NOMO-1 treated with DMSO at 0.1 percent for 48 hours (cell line): Measurements from ENCODE around the gene VAT1.
"Not testable (repeated sequence)": the region's sequence is repeated elsewhere in the genome, so short reads cannot be mapped to it uniquely, and the experiment has no call there.

Source experiments
- DNase-seq: peaks from one replicate; lab custom pipeline; 2025; ENCODE audit not compliant: unreplicated experiment; lab: John Stamatoyannopoulos, UW

VAT1 gene

DNA sequence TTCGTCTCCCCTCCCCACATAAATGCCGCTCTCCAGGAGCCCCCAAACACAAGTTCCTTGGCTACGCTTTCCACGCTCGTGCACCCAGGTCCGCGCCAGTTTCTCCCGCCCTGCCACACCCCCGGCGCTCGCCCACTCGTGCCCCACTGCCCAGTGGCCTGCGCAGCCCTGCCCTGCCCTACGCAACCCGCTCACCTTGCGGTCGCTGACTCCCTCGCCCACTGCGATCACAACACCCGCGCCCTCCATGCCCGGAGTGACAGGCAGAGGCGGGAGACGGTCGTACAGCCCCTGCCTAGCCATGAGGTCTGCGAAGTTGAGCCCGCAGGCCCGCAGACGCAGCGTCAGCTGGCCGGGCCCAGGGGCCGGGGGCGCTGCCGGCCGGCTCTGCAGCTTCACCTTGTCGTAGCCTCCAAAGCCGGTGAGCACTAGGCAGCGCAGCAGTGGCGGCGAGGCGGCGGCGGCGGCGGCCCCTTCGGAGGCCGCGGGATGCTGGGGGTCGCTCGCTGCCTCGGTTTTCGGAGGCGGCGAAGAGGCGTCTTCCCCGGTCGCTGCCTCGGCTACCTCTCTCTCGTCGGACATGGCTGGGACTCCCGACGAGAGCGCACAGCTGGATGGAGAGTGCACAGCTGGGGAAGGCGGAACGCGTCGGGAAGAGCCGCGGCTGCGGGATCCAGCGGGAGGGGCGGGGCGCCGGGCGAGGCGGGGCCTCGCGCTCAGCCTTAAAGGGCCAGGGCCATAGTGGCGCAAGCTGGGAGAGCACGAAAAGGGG, at the start of gene VAT1:
TSS of gene VAT1 (minus strand) at position 645 of the 772 bp plus-strand sequence. CDS start at position 582, 63 bp downstream.
- peak; percentile 39 for DNase-seq

DNA sequence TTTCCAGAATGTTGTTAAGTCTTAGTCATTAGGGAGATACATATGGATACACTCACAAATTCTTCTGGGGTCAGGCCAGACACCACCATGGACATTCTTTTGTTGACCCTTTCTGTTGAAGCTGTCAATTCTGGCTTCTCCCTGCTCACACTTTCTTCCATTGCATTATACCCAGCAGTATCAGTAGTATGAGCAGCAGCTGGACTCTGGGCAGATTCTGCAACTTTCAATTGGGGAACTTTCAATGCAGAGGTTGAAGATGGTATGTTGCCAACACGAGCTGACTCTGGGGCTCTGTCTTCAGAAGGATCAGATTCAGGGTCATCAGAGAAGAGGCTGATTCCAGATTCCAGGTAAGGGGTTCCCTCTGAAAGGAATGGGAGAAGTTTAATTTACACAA, 48.7 kb upstream of the VAT1 start:
- no peak for DNase-seq

DNA sequence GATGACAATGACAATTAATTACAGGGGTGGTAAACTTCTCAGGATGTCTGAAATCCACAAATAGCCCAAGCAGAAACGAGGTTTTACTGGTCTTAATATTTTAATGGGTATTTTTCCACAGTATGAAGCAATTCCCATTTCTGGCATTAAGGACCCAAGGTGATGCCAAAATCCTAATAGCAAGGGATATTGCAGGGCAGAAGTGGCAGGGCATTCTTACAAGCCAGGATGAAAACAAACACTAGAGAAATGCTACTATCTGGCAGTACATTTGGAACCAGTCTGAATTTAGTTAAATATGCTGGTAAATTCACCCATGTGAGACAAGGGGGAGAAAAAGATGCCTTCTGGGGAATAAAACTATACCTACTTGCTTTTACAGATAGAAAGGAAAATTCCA, 48.1 kb upstream of the VAT1 start:
- no peak for DNase-seq

DNA sequence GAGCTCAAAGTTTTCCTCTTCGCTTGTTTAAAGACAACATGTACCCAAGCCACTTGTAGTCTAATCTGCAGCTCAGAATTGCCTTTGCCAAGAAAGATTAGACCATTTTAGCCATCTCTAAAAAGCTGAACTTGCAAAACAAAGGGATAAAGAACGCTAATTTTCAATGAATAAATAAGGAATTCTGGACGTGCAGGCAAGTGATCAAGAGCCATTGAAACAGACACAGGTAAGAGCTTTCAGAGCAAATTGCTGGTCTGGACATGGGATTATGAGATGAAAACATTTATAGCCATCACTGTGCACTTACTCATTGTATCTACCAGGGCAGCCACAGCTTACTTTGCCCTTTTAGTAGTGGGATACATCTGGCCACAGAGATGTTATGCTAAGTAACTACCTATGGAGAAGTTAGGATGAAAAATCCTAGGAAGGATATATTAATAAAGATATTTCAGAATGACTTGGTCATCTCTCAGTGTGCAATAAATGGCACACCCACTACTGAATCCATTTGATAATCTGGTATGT, 47.2 kb upstream of the VAT1 start:
- DNase-seq = no peak

DNA sequence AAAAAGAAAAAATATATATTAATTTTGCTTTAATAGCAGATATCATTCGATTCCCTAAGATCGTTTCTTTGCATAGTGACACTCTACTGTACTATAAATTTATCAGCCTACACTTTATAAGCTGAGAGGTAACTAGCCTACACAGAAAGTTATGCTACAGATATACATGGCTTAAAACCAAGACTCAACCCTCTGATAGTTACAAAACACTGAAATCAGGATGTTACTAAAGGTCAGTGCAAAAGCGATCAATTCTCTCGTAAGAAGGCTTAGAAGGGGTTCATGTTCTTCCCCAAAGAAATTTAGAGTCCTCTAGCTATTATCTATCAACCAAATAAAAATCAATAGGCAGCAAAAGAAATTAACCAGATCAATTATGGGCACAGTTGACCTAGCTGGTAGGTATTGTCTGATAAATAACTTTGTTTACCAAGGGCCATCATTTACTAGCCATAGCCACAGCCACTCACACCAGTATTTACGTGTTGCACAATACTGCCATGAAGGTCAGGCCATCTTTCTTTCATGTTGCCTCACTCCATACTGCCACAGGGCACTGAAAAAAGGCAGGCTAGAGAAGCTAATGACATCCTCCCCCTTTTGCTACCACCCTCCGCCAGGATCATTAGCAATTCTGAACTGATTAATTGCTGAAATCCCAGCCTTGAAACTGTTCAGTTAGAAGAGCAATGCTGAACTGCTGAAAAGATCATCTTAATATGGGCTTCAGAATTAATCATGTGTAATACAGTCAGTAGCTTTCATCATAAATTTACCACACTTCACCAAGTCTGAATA, 46.6 kb upstream of the VAT1 start:
- no peak for DNase-seq

DNA sequence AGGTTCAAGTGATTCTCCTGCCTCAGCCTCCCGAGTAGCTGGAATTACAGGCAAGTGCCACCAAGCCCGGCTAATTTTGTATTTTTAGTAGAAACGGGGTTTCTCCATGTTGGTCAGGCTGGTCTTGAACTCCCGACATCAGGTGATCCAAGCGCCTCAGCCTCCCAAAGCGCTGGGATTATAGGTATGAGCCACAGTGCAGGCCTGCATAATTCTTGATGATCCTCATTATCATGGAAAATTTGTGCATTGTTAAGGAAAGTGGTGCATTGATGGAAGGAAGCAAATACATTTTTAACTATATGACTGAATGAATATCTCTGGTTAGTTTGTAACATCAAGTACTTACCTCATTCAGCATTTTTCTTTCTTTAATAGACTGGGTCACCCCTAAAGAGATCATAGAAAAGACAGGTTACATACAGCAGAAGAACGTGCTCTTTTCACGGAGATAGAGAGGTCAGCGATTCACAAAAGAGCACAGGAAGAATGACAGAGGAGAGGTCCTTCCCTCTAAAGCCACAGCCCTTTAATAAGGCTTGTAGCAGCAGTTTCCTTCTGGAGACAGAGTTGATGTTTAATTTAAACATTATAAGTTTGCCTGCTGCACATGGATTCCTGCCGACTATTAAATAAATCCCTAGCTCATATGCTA, 40.9 kb upstream of the VAT1 start:
- DNase-seq = no peak

DNA sequence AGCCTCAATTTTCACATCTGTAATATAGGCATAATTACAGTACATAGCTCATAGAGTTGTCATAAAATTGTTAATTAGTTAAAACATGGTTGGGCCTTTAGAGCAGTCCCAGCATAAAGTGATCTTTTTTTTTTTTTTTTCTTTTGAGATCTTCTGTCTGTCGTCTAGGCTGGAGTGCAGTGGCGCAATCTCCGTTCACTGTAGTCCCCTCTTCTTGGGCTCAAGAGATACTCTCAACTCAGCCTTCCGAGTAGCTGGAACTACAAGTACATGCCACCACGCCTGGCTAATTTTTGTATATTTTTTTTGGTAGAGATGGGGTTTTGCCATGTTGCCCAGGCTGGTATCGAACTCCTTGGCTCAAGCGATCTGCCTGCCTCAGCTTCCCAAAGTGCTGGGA, 33.9 kb upstream of the VAT1 start:
- no peak for DNase-seq

DNA sequence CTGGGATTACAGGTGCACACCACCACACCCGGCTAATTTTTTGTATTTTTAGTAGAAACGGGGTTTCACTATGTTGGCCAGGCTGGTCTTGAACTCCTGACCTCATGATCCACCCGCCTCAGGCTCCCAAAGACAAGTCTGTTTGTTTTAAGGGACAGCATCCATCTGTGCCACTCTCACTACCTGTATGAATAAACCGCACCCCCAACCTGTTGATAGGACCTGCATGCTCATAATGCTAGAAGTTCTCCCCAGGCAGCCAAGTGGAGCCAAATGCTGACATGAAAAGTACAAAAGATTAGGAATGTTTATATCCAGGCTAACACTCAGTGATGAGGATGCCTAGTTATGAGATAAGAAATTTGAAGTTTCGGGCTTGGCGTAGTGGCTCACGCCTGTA, 30.8 kb upstream of the VAT1 start:
- not testable (repeated sequence) for DNase-seq

DNA sequence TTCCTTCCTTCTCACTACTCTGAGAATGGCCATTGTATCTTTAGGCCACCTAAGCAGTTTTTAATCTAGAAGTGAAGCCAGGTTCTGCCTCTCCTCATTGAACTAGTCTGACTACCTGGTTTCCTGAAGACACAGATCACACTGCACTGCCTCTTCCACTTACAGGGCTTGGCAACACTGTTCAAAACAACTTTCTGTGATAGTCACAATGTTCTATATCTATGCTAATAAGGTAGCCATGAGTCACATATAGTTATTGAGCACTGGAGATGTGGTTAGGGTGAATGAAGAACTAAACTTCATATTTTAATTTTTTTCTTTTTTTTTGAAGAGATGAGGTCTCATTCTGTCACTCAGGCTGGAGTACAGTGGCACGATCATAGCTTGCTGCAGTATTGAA, 29.8 kb upstream of the VAT1 start:
- DNase-seq = no peak

DNA sequence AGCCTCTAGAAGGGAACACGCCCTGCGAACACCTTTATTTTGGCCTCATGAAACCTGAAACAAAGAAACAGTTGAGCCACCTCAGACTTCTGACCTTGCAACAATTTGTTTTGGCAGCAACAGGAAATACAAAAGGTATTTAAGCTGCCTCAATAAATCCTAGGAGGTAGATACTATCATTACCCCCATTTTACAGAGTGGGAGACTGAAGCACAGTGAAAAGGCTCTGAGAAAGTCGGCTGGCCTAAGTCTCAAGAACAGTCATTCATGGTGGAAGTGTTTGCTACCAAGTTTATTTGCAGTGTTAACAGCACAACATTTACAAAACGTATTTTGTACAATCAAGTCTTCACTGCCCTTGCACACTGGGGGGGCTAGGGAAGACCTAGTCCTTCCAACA, 21.8 kb upstream of the VAT1 start:
- DNase-seq = no peak

DNA sequence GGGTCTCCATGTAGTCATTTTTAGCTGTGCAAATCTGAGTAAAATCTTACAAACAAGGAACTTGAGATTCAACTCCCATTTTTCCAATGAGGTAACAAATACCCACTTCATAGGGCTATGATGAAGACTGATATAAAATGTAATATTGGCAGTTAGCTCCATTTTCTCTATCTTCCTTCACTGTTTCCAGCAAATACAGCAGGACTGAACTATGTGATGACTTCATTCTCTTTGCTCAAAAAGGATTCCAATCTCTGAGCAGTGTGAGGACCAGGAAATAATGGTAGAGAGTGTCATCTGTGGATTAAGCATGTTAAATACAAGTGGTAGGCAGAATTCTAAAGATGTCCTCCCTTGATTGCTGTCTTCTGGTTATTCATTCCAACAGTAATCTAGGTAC, 21.1 kb upstream of the VAT1 start:
- no peak for DNase-seq

DNA sequence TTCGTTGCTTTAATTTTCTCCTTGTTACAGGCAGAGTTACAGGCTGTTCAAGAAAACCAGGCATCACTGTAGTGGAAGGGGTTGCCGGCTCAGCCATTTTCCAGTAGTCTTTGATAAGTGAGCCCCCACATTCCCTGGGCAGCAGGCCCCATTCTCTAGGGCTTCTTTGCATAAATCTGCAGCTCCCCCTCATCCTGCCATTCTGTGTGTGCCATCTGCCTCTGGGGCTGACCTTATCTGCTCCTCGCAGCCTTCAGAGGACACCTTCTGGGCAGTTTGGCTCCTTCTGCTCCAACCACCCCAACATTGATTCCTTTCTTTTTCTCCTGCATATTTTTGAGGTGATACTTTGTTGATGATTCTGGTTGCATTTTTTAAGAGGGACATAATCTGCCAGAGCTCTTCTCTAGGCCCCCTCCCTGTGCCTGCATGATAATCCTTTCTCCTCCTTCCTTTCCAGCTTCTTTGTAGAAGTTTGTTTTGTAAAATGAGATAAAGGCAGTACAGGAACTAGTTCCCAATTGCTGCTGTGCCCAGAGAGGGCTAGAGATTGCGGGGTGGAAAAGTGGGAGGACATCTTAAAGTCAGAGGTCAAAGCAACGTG, 19.9 kb upstream of the VAT1 start:
- DNase-seq = no peak

DNA sequence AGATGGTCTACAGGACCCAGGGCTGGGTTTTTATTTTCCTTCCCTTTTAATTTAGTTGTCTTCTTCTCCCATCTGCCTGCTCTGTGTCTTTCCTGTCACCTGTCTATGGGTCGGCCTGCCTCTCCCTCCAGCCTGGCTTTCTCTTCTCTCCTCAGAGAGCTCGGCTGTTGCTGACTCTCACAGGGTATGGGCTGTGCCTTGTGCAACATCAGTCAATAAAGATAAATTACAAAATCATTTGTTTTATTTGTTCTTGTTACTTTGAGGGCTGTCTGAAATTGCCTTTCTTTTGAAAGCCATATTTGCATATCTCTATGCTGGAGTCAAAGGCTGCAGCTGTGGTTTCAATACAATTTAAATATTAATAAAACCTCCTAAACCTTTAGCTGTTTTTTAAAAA, 18.5 kb upstream of the VAT1 start:
- no peak for DNase-seq

DNA sequence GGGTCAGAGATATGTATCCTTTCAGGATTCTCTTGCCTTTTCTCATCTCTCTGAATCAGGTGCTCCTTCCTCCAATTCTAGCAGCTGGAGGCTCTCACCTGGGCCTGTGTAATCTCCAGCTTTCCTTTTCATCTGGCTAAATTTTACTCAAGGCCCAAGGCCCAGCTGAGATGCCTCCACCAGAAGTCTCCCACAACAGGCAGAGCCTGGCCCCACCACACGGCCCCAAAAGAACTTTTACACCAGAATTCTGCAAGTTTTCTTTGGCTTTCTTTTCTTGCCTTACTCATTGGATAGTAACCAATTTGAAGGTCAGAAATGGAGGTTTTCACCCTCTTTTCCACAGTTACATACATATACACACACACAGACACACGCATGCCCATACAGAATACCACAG, 17.5 kb upstream of the VAT1 start:
- DNase-seq = no peak

DNA sequence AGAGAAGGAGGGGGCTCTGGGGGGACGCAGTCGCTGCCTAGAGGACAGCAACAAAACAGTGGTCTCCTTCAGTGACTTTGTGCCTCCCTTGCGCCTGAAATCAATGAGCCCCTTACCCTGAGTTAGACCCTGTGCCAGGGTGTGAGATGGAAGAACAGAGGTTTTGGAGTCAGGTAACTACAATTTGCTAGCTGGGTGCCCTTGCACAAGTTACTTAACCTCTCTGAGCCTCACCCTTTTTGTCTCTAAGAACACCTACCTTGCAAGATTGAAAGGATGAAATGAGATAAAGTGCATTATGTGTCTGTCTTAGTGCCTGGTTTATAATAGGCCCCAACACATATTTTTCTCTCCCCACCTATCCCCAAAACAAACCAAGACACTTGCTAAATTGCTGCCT, 12.7 kb upstream of the VAT1 start:
- DNase-seq = no peak

DNA sequence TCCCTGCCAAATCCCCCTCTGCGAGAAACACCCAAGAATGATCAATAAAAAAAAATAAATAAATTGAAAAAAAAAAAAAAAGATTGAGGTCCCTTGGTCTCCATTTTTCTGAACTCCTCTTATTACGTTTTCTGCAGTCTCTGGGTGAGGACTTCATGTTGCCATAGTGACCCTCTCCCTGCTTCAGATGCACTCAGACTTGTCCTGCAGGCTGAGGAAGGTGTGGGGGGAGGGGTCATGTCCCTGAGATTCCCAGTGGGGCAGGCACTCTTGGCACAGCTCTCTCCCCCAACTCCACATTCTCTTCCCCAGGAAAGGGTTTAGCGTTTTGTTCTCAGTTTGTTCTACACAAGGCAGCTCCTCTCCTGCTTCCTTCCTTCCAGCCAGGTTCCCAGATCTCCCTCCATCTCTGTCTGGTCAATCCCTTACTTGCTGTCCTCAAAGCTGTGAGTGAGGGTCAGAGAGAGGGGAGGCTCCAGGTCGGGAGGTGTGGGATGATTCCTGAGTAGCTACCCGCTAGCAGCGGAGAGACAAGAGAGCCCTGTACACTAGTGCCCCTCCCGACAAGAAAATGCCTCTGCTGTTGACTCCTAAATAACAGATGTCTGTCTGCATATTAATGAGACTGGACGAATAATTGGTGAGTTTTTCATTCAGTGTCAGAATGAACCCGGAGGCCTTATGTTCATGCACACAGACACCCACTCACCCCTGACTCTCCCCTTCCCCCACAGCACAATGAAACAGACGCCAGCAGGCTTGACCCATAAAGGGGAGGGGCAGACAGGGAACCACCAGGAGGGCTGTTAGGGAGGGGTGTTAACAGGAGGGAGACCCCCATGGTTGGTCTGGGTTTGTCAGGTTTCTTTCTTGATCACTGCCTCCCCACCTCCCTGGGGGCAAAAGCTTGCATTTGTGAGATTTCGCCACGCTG, 12.0 kb upstream of the VAT1 start:
- DNase-seq = no peak

DNA sequence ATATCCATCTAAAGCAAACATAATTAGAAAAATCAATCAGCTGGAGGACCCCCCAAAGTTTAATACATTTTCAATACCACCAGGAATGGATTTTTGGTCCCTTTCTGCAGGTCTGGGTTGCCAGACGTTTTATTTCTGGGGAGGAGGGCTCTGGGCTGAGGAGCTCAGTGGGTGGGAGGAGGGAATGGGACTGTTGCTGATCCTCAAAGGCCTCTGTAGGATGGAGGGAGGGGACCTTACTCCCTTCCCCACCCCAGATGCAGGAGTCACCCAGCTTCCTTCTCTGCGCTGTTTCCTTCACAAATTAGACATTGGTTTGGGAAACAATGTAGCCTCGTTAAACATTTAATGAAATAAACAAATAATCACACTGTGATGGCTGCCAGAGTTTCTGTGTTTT, 9.5 kb upstream of the VAT1 start:
- no peak for DNase-seq

DNA sequence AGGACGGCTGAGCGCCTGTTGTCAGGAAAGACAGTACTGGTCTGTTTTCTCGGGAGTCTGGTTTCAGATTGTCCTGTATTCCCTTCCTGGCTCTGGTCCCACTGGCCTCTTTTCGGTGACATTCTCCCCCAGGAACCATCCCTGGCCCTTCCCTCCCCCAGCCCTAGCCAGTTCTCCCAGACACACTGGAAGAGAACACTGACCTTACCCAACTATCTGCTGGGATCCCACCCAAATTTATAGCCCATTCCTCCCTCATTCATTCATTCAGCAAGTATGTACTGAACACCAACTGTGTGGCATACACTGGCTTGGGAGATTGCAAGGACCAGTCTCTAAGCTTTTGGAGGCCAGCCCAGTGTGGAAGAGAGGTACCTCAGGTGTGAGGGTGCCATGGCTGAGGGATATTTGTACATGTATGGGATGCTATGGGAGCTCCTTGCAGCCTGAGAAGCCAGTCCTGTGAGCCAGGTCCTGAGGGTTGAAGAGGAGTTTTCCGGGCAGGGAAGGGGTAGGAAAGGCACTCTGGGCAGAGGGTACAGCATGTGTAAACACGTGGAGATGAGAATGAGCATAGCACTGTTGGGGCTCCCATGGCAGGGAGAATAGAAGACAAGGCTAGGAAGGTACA, 8.1 kb upstream of the VAT1 start:
- DNase-seq = no peak

DNA sequence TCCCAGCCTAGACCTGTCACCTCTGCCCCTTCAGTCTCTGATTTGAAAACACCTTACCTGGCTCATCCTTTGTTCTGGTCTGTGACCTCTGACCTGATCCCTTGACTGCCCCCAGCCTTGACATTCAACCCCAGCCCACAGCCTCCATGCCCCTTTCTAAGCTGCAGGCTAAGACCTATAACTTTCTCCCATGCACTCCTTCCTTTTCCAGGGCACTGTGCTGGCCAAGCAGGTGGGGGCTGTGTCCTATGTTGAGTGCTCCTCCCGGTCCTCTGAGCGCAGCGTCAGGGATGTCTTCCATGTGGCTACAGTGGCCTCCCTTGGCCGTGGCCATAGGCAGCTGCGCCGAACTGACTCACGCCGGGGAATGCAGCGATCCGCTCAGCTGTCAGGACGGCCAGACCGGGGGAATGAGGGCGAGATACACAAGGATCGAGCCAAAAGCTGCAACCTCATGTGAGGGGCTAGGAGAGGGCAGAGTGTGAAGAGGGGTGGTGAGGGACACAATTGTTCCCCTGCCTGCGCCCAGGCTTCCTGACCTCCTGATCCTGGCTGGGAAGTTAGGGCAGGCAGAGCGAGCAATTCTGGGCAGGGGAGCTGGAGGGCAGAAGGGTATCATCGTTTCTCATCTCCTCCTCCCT, 6.2 kb upstream of the VAT1 start:
- no peak for DNase-seq
